Aorta (tissue), 5 donors: ENCODE measurements around the gene PRR5L. TPM values are rescaled to one million over a fixed set of nuclear protein-coding genes. Genes with fewer than 3 reads are reported as not detected.

ENCODE experiments used
- ATAC-seq: fragments of 200-7000 bp; cut with Tn5 transposase; one replicate; pipeline ENCODE4 v1.9.1; 2022; ENCODE audit warnings: moderate library complexity; ENCODE audit not compliant: low FRiP score
- DNase-seq, 2 donors: peaks; one replicate each; pipeline ENCODE4 v3.0.0-alpha.2; 2020
- H3K27ac ChIP-seq, 2 donors: one replicate each; pipeline ENCODE4 v1.5.1; 2013; ENCODE audit warnings: low read length in 2 of 2, mild to moderate bottlenecking in 2 of 2, moderate library complexity in 2 of 2, control low read depth in 1 of 2, inconsistent platforms in 1 of 2, low read depth in 1 of 2
- H3K27me3 ChIP-seq, 2 donors: one replicate each; pipeline ENCODE4 v1.6.1; 2013; ENCODE audit warnings: control low read depth in 1 of 2, low read length in 1 of 2, mild to moderate bottlenecking in 1 of 2, moderate library complexity in 1 of 2; ENCODE audit not compliant: insufficient read depth in 2 of 2, control insufficient read depth in 1 of 2
- H3K36me3 ChIP-seq, 2 donors: one replicate each; pipeline ENCODE4 v1.6.1; 2013; ENCODE audit warnings: control low read depth in 1 of 2, low read length in 1 of 2, mild to moderate bottlenecking in 1 of 2; ENCODE audit not compliant: insufficient read depth in 2 of 2, control insufficient read depth in 1 of 2
- H3K4me1 ChIP-seq, 2 donors: one replicate each; pipeline ENCODE4 v1.6.1; 2013; ENCODE audit warnings: low read length in 2 of 2, control low read depth in 1 of 2, mild to moderate bottlenecking in 1 of 2, moderate library complexity in 1 of 2; ENCODE audit not compliant: insufficient read depth in 2 of 2, control insufficient read depth in 1 of 2
- H3K4me3 ChIP-seq, 2 donors: one replicate each; pipeline ENCODE4 v1.5.1; 2013; ENCODE audit warnings: low read length in 2 of 2, control low read depth in 1 of 2, mild to moderate bottlenecking in 1 of 2
- H3K9me3 ChIP-seq: one replicate; pipeline ENCODE4 v1.6.1; 2013; ENCODE audit warnings: mild to moderate bottlenecking, low read length; ENCODE audit not compliant: control insufficient read depth
- WGBS, 2 donors: extraction: QIAGEN DNeasy Blood & Tissue Kit; methylation state at CpG; one replicate each; pipeline ENCODE4 v1.1.7; 2013; 5-methylcytosine and 5-hydroxymethylcytosine counted together
- intact Hi-C, 2 donors: fragments of 100-400 bp; cut with DNase I; formaldehyde crosslinking; loops; one replicate each; pipeline versions ENCODE4 v1.14.2 to v1.15.0; 2022
- polyA plus RNA-seq, 2 donors: library from polyadenylated mRNA; stranded (reverse); fragments of 200-250 nt; gene quantifications; one replicate each; pipeline ENCODE4 v1.2.3, GENCODE V29; 2013
- total RNA-seq, 2 donors: library from RNA; stranded (reverse); fragmentation: NEBNext Ultra II Directional; extraction: Animal tissue kit (Norgen Biotek cat#: 25700); gene quantifications; one replicate each; pipeline ENCODE4 v1.2.1, GENCODE V29; 2021
- donor health status: healthy with polysubstance abuse.
- donor health status: Bipolar disorder and iron deficiency.
- donor health status: DM: no; HTN: no; CAD: no.
- donor health status: DM: no; HTN: no; CAD: no.
- donor health status: DM: yes; HTN: yes; CAD: no.

Gene PRR5L
- total and polyA plus RNA-seq, 4 donors, result 3.3 to 15.3 (median 5.4) TPM

DNA sequence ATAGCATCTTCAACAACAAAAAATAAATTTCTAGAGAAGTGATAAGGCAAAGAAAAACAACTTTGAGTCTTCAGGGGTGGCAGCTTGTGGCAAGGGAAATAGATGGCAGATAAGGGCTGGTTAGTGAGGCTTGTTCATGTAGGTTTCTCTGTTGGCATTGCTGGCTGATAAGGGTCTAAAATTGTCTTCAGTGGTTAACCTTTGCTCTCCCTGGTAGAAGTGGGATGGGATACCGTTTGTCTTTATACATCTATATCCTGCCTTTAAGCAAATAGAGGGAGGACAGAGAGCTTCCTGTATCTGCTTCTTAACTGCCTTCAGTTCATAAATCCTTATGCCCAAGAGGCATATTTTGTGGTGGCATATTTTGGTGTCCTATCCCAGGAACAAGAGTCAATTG is 156.9 kb downstream of the PRR5L start:
- Histone ChIP-seq H3K36me3 (no peaks in the 10 kb centered on the region), H3K4me3 (no peak overlapping the region), H3K27ac (peak overlapping the region in 1 of 2 donors; percentile 24), H3K4me1 (peaks cover 0 to 2% of the 10 kb centered on the region in 2 donors), H3K27me3 (no peaks in the 10 kb centered on the region), H3K9me3 (no peaks in the 10 kb centered on the region)
- DNase-seq (no peak), ATAC-seq (no peak)
- intact Hi-C loops, result no loop called here
- 9 to 14% methylated on average over 1 of the region's 1 CpG for WGBS, 2 donors

- no peak for DNase-seq
- intact Hi-C loops, result no loop called here
- Histone ChIP-seq H3K27me3 (no peaks in the 10 kb centered on the region), H3K36me3 (no peaks in the 10 kb centered on the region), H3K27ac (no peak overlapping the region), H3K9me3 (no peaks in the 10 kb centered on the region), H3K4me1 (peaks cover 0 to 2% of the 10 kb centered on the region in 2 donors), H3K4me3 (no peak overlapping the region)
- no peak for ATAC-seq
- WGBS, 2 donors, result 72 to 79% methylated on average over 3 of the region's 3 CpGs
Observed at GRCh38 chr11:36453678-36454077, 157.6 kb downstream of the PRR5L start.

DNA sequence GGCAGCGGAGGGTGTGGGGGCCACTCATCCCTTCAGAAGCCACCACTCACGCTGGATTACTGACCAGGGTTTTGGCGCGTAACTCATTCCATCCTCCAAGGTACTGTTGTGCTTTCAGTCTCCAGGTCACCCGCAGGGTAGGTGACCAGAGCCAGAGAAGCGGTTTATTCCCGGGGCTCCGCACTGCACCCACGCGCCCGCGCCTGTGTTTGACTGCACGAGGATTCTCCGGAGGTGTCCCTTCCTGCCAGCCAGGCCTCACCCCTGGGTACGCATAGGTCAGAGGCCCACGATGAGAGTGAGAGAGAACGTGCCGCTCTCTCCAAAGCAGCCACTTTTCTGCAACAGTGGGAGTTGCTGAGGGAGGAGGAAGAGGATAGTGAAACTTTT is 158.5 kb downstream of the PRR5L start:
- Histone ChIP-seq H3K27ac (no peak overlapping the region), H3K27me3 (no peaks in the 10 kb centered on the region), H3K36me3 (no peaks in the 10 kb centered on the region), H3K4me3 (no peak overlapping the region), H3K9me3 (no peaks in the 10 kb centered on the region), H3K4me1 (peaks cover 0 to 2% of the 10 kb centered on the region in 2 donors)
- ATAC-seq, result no peak
- intact Hi-C loops, result no loop called here
- no peak for DNase-seq
- WGBS, 2 donors, result 86 to 87% methylated on average over 18 of the region's 18 CpGs

- peaks cover 0 to 2% of the 10 kb centered on the region in 2 donors for H3K4me1 ChIP-seq
- no peaks in the 10 kb centered on the region for H3K9me3 ChIP-seq
- 13 to 22% methylated on average over 17 of the region's 17 CpGs for WGBS, 2 donors
- H3K36me3 ChIP-seq, result no peaks in the 10 kb centered on the region
- no peak overlapping the region for H3K4me3 ChIP-seq
- ATAC-seq, result peak; percentile 28
- H3K27ac ChIP-seq, result peak overlapping the region; percentile 78 to 87
- no peak for DNase-seq
- intact Hi-C loops, result loop anchor here in 1 of 2 donors (5.0 kb wide), 1 partner anchor 78 kb away; no protein-coding TSS in a partner anchor
- no peaks in the 10 kb centered on the region for H3K27me3 ChIP-seq
Observed at GRCh38 chr11:36454941-36455631, 159.0 kb downstream of the PRR5L start.

DNA sequence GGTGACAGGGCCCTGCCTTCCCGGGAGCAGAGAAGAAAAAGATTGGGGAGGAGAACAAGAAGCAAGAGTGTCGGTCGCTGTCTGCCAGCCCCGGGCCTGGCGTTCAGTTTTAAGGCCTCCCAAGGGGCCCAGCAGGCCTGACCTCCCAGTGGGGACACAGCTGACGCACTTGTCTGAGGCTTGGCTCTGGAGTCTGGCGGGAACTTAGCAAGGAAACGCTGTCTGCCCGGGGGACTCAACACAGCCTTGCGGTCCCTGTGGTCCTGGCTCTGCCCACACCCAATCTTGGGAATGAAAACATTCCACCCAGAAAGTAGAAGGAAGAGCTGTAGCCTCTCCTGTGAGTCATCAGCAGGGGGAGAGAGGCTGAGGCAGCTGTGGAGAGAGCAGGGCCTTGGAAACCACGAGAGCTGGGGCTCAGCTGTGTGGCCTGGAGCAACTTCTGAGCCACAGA is 159.6 kb downstream of the PRR5L start:
- ATAC-seq, result peak; percentile 93
- WGBS, 2 donors, result 4 to 7% methylated on average over 11 of the region's 11 CpGs
- Histone ChIP-seq H3K27me3 (no peaks in the 10 kb centered on the region), H3K27ac (peak overlapping the region; percentile 78 to 99), H3K36me3 (no peaks in the 10 kb centered on the region), H3K9me3 (no peaks in the 10 kb centered on the region), H3K4me3 (no peak overlapping the region), H3K4me1 (peaks cover 0 to 2% of the 10 kb centered on the region in 2 donors)
- peak; percentile 94 to 95 for DNase-seq
- intact Hi-C loops, result loop anchor here in 1 of 2 donors (5.0 kb wide), 1 partner anchor 78 kb away; no protein-coding TSS in a partner anchor

- Histone ChIP-seq H3K36me3 (no peaks in the 10 kb centered on the region), H3K27me3 (no peaks in the 10 kb centered on the region), H3K4me1 (peaks cover 0 to 2% of the 10 kb centered on the region in 2 donors), H3K4me3 (no peak overlapping the region), H3K9me3 (no peaks in the 10 kb centered on the region), H3K27ac (peak overlapping the region; percentile 71 to 99)
- DNase-seq (no peak), ATAC-seq (peak; percentile 1)
- 6 to 11% methylated on average over 6 of the region's 6 CpGs for WGBS, 2 donors
- intact Hi-C loops, result loop anchor here in 1 of 2 donors (5.0 kb wide), 1 partner anchor 79 kb away; no protein-coding TSS in a partner anchor
Observed at GRCh38 chr11:36456156-36456555, 160.1 kb downstream of the PRR5L start.

GRCh38 chr11:36458129-36458915 is 162.2 kb downstream of the PRR5L start:
- H3K4me1 ChIP-seq, result no peaks in the 10 kb centered on the region
- H3K27ac ChIP-seq, result no peak overlapping the region
- H3K4me3 ChIP-seq, result no peak overlapping the region
- ATAC-seq (no peak), DNase-seq (no peak)
- H3K36me3 ChIP-seq, result no peaks in the 10 kb centered on the region
- no peaks in the 10 kb centered on the region for H3K9me3 ChIP-seq
- no peaks in the 10 kb centered on the region for H3K27me3 ChIP-seq
- intact Hi-C loops, result loop anchor here in 1 of 2 donors (5.0 kb wide), 1 partner anchor 81 kb away; no protein-coding TSS in a partner anchor
- WGBS, 2 donors, result 86 to 88% methylated on average over 8 of the region's 8 CpGs

DNA sequence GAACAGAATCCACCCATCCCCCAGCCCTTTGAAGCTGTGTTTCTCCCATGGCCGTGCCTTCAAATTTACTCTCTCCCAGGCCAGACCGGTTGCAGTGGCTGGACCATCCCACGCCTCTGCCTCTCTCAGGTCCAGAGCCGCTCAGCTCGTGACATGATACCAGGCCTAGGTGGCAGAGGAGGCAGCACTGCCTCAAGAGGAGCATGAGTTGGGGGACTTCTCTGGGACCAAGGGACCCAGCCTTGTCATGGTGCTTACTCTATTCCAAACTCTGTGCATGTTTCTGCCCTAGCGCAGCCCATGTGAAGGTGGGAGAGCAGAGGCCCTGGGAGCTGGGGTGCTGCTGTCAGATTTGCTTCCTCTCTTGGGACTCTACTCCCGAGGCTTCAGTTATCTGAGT is 163.0 kb downstream of the PRR5L start:
- Histone ChIP-seq H3K4me3 (no peak overlapping the region), H3K27me3 (no peaks in the 10 kb centered on the region), H3K9me3 (no peaks in the 10 kb centered on the region), H3K27ac (no peak overlapping the region), H3K4me1 (no peaks in the 10 kb centered on the region), H3K36me3 (no peaks in the 10 kb centered on the region)
- 92 to 93% methylated on average over 7 of the region's 7 CpGs for WGBS, 2 donors
- DNase-seq (no peak), ATAC-seq (no peak)
- intact Hi-C loops, result loop anchor here in 1 of 2 donors (5.0 kb wide), 1 partner anchor 82 kb away; no protein-coding TSS in a partner anchor
